HEK293T (cell line): Measurements from ENCODE around the gene KCNE4.

ENCODE experiments used
- L3MBTL2 ChIP-seq: fragments of 450-650 bp; conservative IDR thresholded peaks from 2 replicates; pipeline ENCODE4 v1.6.1; 2016; ENCODE audit warnings: mild to moderate bottlenecking
- NFRKB ChIP-seq: fragments of 450-650 bp; IDR thresholded peaks from 2 replicates; pipeline ENCODE4 v1.6.1; 2016; ENCODE audit warnings: mild to moderate bottlenecking, moderate library complexity
- PKNOX1 ChIP-seq: fragments of 450-650 bp; IDR thresholded peaks from 2 replicates; pipeline ENCODE4 v1.6.1; 2016
- SP1 ChIP-seq: fragments of 450-650 bp; IDR thresholded peaks from 2 replicates; pipeline ENCODE4 v1.6.1; 2017

GRCh38 chr2:223056701-223057418 is 4.9 kb downstream of the KCNE4 start:
- TF ChIP-seq SP1, result no peak
- TF ChIP-seq NFRKB, result no peak
- no peak for TF ChIP-seq L3MBTL2
- no peak for TF ChIP-seq PKNOX1
